Lung (tissue), 12 donors: ENCODE data around the gene PCAT7. TPM values are rescaled to one million over a fixed set of nuclear protein-coding genes. Genes with fewer than 3 reads are reported as not detected.
"Not testable (repeated sequence)": the region's sequence is repeated elsewhere in the genome, so short reads cannot be mapped to it uniquely, and the experiment has no call there.

Experiments
- ATAC-seq: fragments of 200-7000 bp; cut with Tn5 transposase; one replicate; pipeline ENCODE4 v1.9.1; 2020; ENCODE audit warnings: moderate number of reproducible peaks; ENCODE audit not compliant: insufficient read depth, low FRiP score
- DNase-seq, 3 donors: peaks; one replicate each; pipeline ENCODE4 v3.0.0-alpha.2; 2013 to 2017
- H3K27ac ChIP-seq, 2 donors: one replicate each; pipeline ENCODE4 v1.5.1; 2013; ENCODE audit warnings: mild to moderate bottlenecking in 2 of 2, moderate library complexity in 2 of 2, control low read depth in 1 of 2, inconsistent platforms in 1 of 2, low read depth in 1 of 2, low read length in 1 of 2
- H3K27me3 ChIP-seq, 3 donors: one replicate each; pipeline ENCODE4 v1.5.1; 2013; ENCODE audit warnings: low read length in 2 of 3; ENCODE audit not compliant: control insufficient read depth in 3 of 3, insufficient read depth in 3 of 3
- H3K36me3 ChIP-seq, 4 donors: one replicate each; pipeline ENCODE4 v1.5.1; 2013; ENCODE audit warnings: low read length in 4 of 4, mild to moderate bottlenecking in 1 of 4, moderate library complexity in 1 of 4; ENCODE audit not compliant: control insufficient read depth in 4 of 4, insufficient read depth in 4 of 4
- H3K4me1 ChIP-seq, 5 donors: one replicate each; pipeline ENCODE4 v1.5.1; 2013; ENCODE audit warnings: low read length in 5 of 5, mild to moderate bottlenecking in 2 of 5, moderate library complexity in 1 of 5; ENCODE audit not compliant: control insufficient read depth in 5 of 5, insufficient read depth in 5 of 5
- H3K4me3 ChIP-seq: one replicate; pipeline ENCODE4 v1.5.1; 2013; ENCODE audit warnings: mild to moderate bottlenecking, control low read depth, moderate library complexity
- H3K9ac ChIP-seq, 2 donors: one replicate each; pipeline ENCODE4 v1.5.1; 2013; ENCODE audit warnings: low read length in 2 of 2, control low read depth in 1 of 2; ENCODE audit not compliant: insufficient read depth in 1 of 2
- H3K9me3 ChIP-seq, 4 donors: one replicate each; pipeline ENCODE4 v1.5.1; 2013; ENCODE audit warnings: low read length in 3 of 4, mild to moderate bottlenecking in 1 of 4, moderate library complexity in 1 of 4; ENCODE audit not compliant: control insufficient read depth in 4 of 4, insufficient read depth in 3 of 4
- WGBS, 2 donors: extraction: QIAGEN DNeasy Blood & Tissue Kit; methylation state at CpG; one replicate each; pipeline ENCODE4 v1.1.7; 2013; 5-methylcytosine and 5-hydroxymethylcytosine counted together
- polyA plus RNA-seq, 2 donors: library from polyadenylated mRNA; stranded (reverse); fragments of 200-250 nt; gene quantifications; one replicate each; pipeline ENCODE4 v1.2.1, GENCODE V29; 2013
- total RNA-seq, 2 donors: library from RNA; depleted of rRNA in 1 of 2; stranded (reverse); fragments of >200 nt in 1 of 2; gene quantifications; one replicate each; pipeline ENCODE4 v1.2.1, GENCODE V29; 2014 to 2021
- TF ChIP-seq, protein P1 (sequence below): IDR thresholded peaks from 2 replicates; pipeline ENCODE4 v1.5.1; 2012; ENCODE audit warnings: mild to moderate bottlenecking; ENCODE audit errors: control extremely low read depth, extremely low read depth
- donor health status: control.
- donor health status: control.
- donor health status: Bipolar disorder and iron deficiency.
- donor health status: healthy.
- donor health status: DM: yes; HTN: yes; CAD: no.

PCAT7 gene
- total and polyA plus RNA-seq, 4 donors: 0.09 to 0.28 (median 0.10) TPM; not detected in 1

DNA sequence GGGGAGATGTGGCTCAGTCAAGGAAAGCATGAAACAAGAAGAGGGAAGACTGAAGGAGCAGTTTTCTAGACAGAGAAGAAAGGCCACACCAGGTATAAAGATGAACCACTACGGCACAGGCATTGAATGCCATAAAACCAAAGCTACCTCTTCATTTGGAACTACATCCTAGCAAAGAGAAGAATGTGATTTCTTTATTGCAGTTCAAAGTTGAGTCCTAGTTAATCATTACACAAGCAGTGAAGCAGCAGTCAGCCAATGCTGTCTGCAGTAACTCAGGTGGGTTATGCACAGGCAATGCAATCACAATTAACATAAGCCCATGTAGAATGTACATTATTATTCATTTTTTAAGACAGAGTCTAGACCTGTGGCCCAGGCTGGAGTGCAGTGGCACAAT lies 21.7 kb upstream of the PCAT7 start:
- Histone ChIP-seq H3K27me3 (peaks cover 0 to 2% (median 0%) of the 10 kb centered on the region in 3 donors), H3K9me3 (no peaks in the 10 kb centered on the region), H3K4me1 (no peaks in the 10 kb centered on the region), H3K36me3 (no peaks in the 10 kb centered on the region), H3K27ac (no peak overlapping the region), H3K9ac (no peak overlapping the region), H3K4me3 (no peak overlapping the region)
- 89 to 96% methylated on average over 1 of the region's 1 CpG for WGBS, 2 donors
- DNase-seq (no peak), ATAC-seq (no peak)
- TF ChIP-seq, protein P1, sequence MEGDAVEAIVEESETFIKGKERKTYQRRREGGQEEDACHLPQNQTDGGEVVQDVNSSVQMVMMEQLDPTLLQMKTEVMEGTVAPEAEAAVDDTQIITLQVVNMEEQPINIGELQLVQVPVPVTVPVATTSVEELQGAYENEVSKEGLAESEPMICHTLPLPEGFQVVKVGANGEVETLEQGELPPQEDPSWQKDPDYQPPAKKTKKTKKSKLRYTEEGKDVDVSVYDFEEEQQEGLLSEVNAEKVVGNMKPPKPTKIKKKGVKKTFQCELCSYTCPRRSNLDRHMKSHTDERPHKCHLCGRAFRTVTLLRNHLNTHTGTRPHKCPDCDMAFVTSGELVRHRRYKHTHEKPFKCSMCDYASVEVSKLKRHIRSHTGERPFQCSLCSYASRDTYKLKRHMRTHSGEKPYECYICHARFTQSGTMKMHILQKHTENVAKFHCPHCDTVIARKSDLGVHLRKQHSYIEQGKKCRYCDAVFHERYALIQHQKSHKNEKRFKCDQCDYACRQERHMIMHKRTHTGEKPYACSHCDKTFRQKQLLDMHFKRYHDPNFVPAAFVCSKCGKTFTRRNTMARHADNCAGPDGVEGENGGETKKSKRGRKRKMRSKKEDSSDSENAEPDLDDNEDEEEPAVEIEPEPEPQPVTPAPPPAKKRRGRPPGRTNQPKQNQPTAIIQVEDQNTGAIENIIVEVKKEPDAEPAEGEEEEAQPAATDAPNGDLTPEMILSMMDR: no peak

DNA sequence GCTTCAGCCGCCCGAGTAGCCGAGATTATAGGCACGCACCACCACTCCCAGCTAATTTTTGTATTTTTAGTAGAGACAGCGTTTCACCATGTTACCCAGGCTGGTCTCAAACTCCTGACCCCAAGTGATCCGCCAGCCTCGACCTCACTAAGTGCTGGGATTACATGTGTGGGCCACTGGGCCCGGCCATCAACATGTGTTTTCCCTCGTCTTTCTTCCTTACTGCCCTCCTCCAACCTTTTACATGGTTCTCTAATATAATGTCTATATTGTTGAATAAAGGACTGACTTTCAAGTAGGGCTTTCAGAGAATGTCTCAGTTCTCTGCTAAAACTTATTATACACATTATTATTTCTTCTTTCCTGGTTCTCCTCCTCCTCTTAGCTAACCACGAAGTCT lies 21.3 kb upstream of the PCAT7 start:
- Histone ChIP-seq H3K4me3 (no peak overlapping the region), H3K9ac (no peak overlapping the region), H3K4me1 (no peaks in the 10 kb centered on the region), H3K27me3 (peaks cover 0 to 2% (median 0%) of the 10 kb centered on the region in 3 donors), H3K9me3 (no peaks in the 10 kb centered on the region), H3K27ac (no peak overlapping the region), H3K36me3 (no peaks in the 10 kb centered on the region)
- no peak for DNase-seq
- ATAC-seq: no peak
- TF ChIP-seq, protein P1: no peak
- 89 to 90% methylated on average over 10 of the region's 10 CpGs for WGBS, 2 donors

DNA sequence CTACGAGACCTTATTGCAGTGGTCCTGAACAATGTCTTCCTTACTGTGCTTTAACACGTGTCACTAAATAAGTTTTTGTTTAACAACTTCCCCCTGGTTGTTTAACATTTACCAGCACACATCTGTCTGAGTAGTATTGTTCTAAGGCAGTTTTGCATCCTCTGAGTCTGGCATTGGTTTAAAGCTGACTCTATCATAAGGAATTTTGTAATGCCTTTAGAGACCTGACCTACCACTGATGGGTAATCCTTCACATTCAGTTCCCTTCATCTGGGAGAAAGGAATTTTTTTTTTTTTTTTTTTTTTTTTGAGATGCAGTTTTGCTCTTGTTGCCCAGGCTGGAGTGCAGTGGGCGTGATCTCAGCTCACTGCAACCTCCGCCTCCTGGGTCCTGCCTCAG lies 20.0 kb upstream of the PCAT7 start:
- H3K4me3 ChIP-seq: no peak overlapping the region
- no peak overlapping the region for H3K9ac ChIP-seq
- H3K9me3 ChIP-seq: no peaks in the 10 kb centered on the region
- ATAC-seq: no peak
- no peaks in the 10 kb centered on the region for H3K4me1 ChIP-seq
- no peak for DNase-seq
- WGBS, 2 donors: 80 to 85% methylated on average over 4 of the region's 4 CpGs
- peaks cover 0 to 2% (median 0%) of the 10 kb centered on the region in 3 donors for H3K27me3 ChIP-seq
- TF ChIP-seq, protein P1: no peak
- no peak overlapping the region for H3K27ac ChIP-seq
- no peaks in the 10 kb centered on the region for H3K36me3 ChIP-seq

DNA sequence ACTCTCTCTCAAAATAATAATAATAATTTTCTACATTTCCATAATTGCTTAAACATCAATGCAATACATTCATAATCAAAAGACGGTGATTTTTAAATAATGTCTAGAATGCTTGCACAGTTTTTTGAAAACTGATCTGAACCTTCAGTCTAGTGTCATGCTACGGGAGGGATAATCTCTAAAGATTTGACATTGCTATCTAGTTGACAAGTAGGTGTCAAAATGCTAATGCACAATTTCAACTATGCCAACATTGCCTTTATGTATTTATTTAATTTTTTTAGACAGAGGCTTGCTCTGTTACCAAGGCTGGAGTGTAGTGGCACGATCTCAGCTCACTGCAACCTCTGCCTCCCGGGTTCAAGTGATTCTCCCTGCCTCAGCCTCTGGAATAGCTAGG lies 16.0 kb upstream of the PCAT7 start:
- Histone ChIP-seq H3K9me3 (no peaks in the 10 kb centered on the region), H3K4me1 (no peaks in the 10 kb centered on the region), H3K36me3 (no peaks in the 10 kb centered on the region), H3K27me3 (peaks cover 0 to 2% (median 0%) of the 10 kb centered on the region in 3 donors), H3K27ac (no peak overlapping the region), H3K4me3 (no peak overlapping the region), H3K9ac (no peak overlapping the region)
- no peak for DNase-seq
- no peak for ATAC-seq
- TF ChIP-seq, protein P1: no peak
- 89 to 98% methylated on average over 4 of the region's 4 CpGs for WGBS, 2 donors

DNA sequence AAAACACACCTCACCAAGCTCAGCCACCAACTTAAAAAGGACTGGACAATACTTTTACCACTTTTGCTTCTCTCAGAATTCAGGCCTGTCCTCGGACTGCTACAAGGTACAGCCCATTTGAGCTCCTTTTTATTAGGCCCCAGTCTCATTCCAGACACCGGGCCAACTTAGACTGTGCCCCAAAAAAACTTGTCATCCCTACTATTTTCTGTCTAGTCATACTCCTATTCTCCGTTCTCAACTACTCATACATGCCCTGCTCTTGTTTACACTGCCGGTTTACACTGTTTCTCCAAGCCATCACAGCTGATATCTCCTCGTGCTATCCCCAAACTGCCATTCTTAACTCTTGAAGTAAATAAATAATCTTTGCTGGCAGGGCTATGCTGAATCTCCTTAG lies 10.5 kb upstream of the PCAT7 start:
- not testable (repeated sequence) for H3K27me3 ChIP-seq, H3K9me3 ChIP-seq, H3K4me1 ChIP-seq, DNase-seq, H3K9ac ChIP-seq, H3K36me3 ChIP-seq, ATAC-seq, H3K27ac ChIP-seq, H3K4me3 ChIP-seq
- 84 to 90% methylated on average over 2 to 3 of the region's 5 CpGs for WGBS, 2 donors
